GM12875 (cell line): ENCODE measurements around the gene SH2B2.

Experiments used
- H3K4me3 ChIP-seq: one replicate; pipeline ENCODE4 v1.5.1; 2011; ENCODE audit warnings: low read depth, low read length, control low read depth
- CTCF ChIP-seq: IDR thresholded peaks from 2 replicates; pipeline ENCODE4 v1.5.1; 2011; ENCODE audit warnings: low read depth, mild to moderate bottlenecking, control low read depth, inconsistent platforms, low read length, moderate library complexity, borderline replicate concordance; ENCODE audit not compliant: insufficient read depth

SH2B2 gene

GRCh38 chr7:102275123-102275703 is 11.5 kb upstream of the SH2B2 start:
- H3K4me3 ChIP-seq = no peak overlapping the region
- no peak for TF ChIP-seq CTCF

- no peak overlapping the region for H3K4me3 ChIP-seq
These were observed 8.8 kb upstream of the SH2B2 start for GRCh38 chr7:102277901-102278300.

GRCh38 chr7:102279537-102280400 is 6.9 kb upstream of the SH2B2 start:
- TF ChIP-seq CTCF = peak; percentile 96
- peak overlapping the region; percentile 23 for H3K4me3 ChIP-seq

More at GRCh38 chr7:102277901-102278300, 8.8 kb upstream of the SH2B2 start:
- no peak for TF ChIP-seq CTCF

- TF ChIP-seq CTCF = no peak
- no peak overlapping the region for H3K4me3 ChIP-seq
These were observed 6.1 kb upstream of the SH2B2 start for GRCh38 chr7:102280521-102280920.

GRCh38 chr7:102281785-102282184 is 4.9 kb upstream of the SH2B2 start:
- H3K4me3 ChIP-seq = no peak overlapping the region
- no peak for TF ChIP-seq CTCF

- TF ChIP-seq CTCF = no peak
- H3K4me3 ChIP-seq = no peak overlapping the region
These were observed 4.0 kb upstream of the SH2B2 start for GRCh38 chr7:102282465-102283362.
